Effector memory CD8-positive, alpha-beta T cell (primary cell): ENCODE results near the gene AFG1L.
A peak's percentile ranks its signal among the peaks of the same experiment; 100 is the strongest.

Experiments used
- ATAC-seq: fragments of 150-1000 bp; cut with Tn5 transposase; replicated peaks from 2 replicates; pipeline ENCODE4 v1.10.0; 2021; ENCODE audit warnings: mild to moderate bottlenecking, moderate library complexity
- DNase-seq, 3 experiments: peaks; one replicate each; pipeline ENCODE4 v3.0.0; 2021
- H3K27ac Mint-ChIP-seq, 2 donors: one replicate each; pipeline ENCODE4 v1.8.0; 2022; ENCODE audit warnings: mild to moderate bottlenecking in 2 of 2, mixed read lengths in 2 of 2, moderate library complexity in 2 of 2
- H3K27me3 Mint-ChIP-seq, 2 donors: one replicate each; pipeline ENCODE4 v1.8.0; 2022; ENCODE audit warnings: mixed read lengths in 2 of 2
- H3K36me3 Mint-ChIP-seq: one replicate; pipeline ENCODE4 v1.8.0; 2022; ENCODE audit warnings: mild to moderate bottlenecking, moderate library complexity, mixed read lengths; ENCODE audit not compliant: insufficient read depth
- H3K4me1 Mint-ChIP-seq, 2 donors: one replicate each; pipeline ENCODE4 v1.8.0; 2022; ENCODE audit warnings: low read depth in 2 of 2, mixed read lengths in 2 of 2
- H3K4me3 Mint-ChIP-seq, 2 donors: one replicate each; pipeline ENCODE4 v1.8.0; 2022; ENCODE audit warnings: mild to moderate bottlenecking in 2 of 2, mixed read lengths in 2 of 2, moderate library complexity in 2 of 2
- H3K9me3 Mint-ChIP-seq, 2 donors: one replicate each; pipeline ENCODE4 v1.8.0; 2022; ENCODE audit warnings: mixed read lengths in 2 of 2

Gene AFG1L

DNA sequence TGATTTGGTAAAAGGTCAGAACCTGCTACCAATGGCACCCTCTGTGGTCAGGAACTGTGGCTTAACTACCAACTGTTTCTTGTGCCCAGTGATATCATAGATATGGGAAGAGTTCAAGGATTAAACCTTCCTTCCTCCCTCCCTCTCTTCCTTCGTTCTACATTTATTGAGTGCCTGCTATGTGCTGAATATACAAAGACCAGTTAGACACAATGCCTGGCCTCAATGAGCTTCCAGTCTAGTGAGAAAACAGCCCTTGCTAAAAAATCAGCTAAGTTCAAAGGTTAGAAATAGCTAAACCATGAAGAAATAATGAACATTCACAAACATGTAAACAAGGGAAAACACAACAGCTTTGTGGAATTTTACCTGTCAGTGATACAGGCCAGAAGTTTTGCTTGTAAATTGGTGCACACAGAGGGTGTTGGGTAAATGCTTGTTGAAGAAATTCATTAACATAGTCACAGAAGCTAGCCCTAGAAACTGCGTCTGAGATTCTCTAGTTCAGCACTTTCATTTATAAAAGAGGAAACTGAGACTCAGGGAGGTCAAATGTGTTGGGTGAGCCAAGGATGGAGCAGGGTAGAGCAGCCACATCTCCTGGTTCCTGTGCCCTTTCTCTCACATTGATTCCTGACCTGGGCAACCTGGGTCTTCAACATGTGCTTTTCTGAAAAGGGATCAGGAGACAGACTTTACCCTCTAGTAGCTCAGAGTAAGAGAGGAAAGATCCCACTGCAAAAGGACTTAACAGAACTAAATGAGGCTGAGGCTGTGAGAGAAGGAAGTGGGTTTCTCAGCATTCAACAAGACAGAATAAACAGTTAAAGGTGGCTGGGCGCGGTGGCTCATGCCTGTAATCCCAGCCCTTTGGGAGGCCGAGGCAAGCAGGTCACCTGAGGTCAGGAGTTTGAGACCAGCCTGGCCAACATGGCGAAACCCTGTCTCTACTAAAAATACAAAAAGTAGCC, 251.5 kb downstream of the AFG1L start:
- Mint-ChIP-seq H3K27me3 (no peaks in the 10 kb centered on the region), H3K36me3 (no peaks in the 10 kb centered on the region), H3K27ac (peak overlapping the region; percentile 83 to 84), H3K4me3 (peak overlapping the region; percentile 42 to 51), H3K9me3 (no peaks in the 10 kb centered on the region), H3K4me1 (peaks cover 21 to 31% of the 10 kb centered on the region in 2 donors)
- DNase-seq (no peak), ATAC-seq (no peak)

GRCh38 chr6:108549241-108549640, 254.4 kb downstream of the AFG1L start:
- H3K4me3 Mint-ChIP-seq: no peak overlapping the region
- H3K36me3 Mint-ChIP-seq: no peaks in the 10 kb centered on the region
- H3K9me3 Mint-ChIP-seq: no peaks in the 10 kb centered on the region
- ATAC-seq: no peak
- H3K4me1 Mint-ChIP-seq: peaks cover 13 to 17% of the 10 kb centered on the region in 2 donors
- no peaks in the 10 kb centered on the region for H3K27me3 Mint-ChIP-seq
- DNase-seq: no peak
- H3K27ac Mint-ChIP-seq: no peak overlapping the region

DNA sequence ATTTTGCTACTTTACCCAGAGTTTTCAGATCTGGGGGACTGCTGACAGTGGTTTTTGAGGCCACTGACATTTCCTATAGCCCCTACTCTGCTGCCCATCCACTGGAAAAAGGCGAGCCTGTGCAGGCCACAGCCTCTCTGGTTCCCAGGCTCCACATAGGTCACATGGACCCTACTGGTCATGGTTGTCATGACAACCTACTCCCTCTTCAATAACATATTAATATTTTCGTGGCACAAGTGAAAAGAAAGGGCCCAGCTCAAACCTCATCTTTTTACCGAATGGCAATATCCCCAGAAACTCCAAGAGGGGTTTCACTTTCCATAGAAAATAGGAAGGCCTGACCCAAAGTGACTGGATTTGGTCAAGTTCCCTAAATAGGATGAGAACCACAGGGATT, 254.9 kb downstream of the AFG1L start:
- no peak for DNase-seq

DNA sequence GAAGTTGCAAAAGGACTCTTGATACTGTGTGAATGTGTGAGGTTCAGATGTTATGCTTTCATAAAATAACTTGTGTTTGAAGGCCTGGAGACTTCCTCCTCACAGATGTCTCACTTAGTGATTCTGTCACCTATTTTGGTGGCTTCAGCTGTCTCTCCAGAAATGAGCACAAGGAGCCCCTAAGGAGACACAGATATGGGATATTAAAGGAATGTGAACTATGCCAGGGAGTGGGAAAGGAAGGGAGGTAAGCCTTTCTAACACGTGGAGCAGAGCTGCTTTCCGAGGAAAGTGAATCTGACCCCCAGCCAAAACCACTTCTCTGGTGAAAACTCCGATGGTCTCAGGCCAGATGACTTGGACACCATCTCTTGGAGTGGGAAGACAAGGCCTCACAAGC, 255.4 kb downstream of the AFG1L start:
- Mint-ChIP-seq H3K4me1 (peaks cover 13 to 17% of the 10 kb centered on the region in 2 donors), H3K27me3 (no peaks in the 10 kb centered on the region), H3K27ac (no peak overlapping the region), H3K36me3 (no peaks in the 10 kb centered on the region), H3K4me3 (no peak overlapping the region), H3K9me3 (no peaks in the 10 kb centered on the region)
- DNase-seq: no peak
- no peak for ATAC-seq

More for the DNA sequence above, 254.9 kb downstream of the AFG1L start:
- Mint-ChIP-seq H3K4me1 (peaks cover 13 to 17% of the 10 kb centered on the region in 2 donors), H3K36me3 (no peaks in the 10 kb centered on the region), H3K27me3 (no peaks in the 10 kb centered on the region), H3K9me3 (no peaks in the 10 kb centered on the region), H3K4me3 (no peak overlapping the region), H3K27ac (no peak overlapping the region)
- no peak for ATAC-seq

- H3K9me3 Mint-ChIP-seq: no peaks in the 10 kb centered on the region
- no peaks in the 10 kb centered on the region for H3K27me3 Mint-ChIP-seq
- H3K4me3 Mint-ChIP-seq: no peak overlapping the region
- H3K36me3 Mint-ChIP-seq: peaks cover 27% of the 10 kb centered on the region
- no peak for DNase-seq
- H3K4me1 Mint-ChIP-seq: no peaks in the 10 kb centered on the region
- no peak for ATAC-seq
- H3K27ac Mint-ChIP-seq: no peak overlapping the region
Measured at GRCh38 chr6:108555399-108556052, 260.7 kb downstream of the AFG1L start.

DNA sequence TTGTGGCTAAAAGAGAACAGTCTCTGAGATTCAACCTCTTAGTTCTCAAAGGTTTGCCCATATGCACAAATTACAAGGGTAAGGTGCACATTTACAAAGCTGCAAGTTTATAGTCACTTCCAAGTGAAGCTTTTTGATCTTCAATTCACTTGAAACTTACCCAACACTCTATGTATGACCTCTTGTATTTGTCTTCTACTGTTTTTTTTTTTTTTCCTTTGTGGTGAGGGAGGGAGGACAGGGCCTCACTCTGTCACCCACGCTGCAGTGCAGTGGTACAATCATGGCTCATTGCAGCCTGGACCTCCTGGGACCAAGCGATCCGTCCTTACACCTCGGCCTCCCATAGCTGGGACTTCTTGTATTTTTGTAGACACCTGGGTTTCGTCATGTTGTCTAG, 261.4 kb downstream of the AFG1L start:
- H3K36me3 Mint-ChIP-seq: peaks cover 32% of the 10 kb centered on the region
- H3K9me3 Mint-ChIP-seq: no peaks in the 10 kb centered on the region
- no peak overlapping the region for H3K27ac Mint-ChIP-seq
- no peak for ATAC-seq
- no peaks in the 10 kb centered on the region for H3K27me3 Mint-ChIP-seq
- H3K4me1 Mint-ChIP-seq: no peaks in the 10 kb centered on the region
- no peak for DNase-seq
- H3K4me3 Mint-ChIP-seq: peak overlapping the region; percentile 87 to 90

DNA sequence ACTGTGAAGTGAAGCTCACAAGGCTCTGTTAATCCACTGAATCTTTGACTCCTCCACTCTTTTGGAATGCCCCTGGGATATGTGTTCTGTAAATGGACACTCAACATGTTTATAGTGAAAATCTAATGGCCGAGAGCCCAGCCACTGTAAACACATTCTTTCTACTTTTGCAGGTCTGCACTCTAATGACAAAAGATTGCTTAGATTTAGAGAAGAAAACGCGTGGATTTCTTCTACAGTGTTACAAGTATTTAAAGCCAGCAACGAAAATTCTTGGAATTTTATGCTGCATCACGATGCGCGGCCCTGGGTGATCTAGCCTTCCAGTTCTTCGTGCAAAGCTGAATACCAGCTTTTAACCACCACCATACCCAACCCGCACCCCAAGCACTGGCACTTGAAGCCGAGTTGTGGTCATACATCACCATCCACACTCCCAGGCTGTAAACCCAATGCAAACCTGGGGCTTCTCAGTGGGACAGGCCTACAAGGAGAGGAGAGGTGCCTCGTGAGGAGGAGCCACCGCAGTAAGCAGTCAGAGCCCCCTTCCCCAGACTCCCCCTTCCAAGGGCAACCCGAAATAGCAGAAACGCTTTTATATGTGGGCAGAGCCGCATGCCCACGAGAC, 262.1 kb downstream of the AFG1L start:
- Mint-ChIP-seq H3K27ac (peak overlapping the region; percentile 97 to 98), H3K36me3 (peaks cover 37% of the 10 kb centered on the region), H3K4me3 (peak overlapping the region; percentile 87 to 90), H3K4me1 (peaks cover 3 to 4% of the 10 kb centered on the region in 2 donors), H3K27me3 (no peaks in the 10 kb centered on the region), H3K9me3 (no peaks in the 10 kb centered on the region)
- DNase-seq (no peak), ATAC-seq (no peak)

DNA sequence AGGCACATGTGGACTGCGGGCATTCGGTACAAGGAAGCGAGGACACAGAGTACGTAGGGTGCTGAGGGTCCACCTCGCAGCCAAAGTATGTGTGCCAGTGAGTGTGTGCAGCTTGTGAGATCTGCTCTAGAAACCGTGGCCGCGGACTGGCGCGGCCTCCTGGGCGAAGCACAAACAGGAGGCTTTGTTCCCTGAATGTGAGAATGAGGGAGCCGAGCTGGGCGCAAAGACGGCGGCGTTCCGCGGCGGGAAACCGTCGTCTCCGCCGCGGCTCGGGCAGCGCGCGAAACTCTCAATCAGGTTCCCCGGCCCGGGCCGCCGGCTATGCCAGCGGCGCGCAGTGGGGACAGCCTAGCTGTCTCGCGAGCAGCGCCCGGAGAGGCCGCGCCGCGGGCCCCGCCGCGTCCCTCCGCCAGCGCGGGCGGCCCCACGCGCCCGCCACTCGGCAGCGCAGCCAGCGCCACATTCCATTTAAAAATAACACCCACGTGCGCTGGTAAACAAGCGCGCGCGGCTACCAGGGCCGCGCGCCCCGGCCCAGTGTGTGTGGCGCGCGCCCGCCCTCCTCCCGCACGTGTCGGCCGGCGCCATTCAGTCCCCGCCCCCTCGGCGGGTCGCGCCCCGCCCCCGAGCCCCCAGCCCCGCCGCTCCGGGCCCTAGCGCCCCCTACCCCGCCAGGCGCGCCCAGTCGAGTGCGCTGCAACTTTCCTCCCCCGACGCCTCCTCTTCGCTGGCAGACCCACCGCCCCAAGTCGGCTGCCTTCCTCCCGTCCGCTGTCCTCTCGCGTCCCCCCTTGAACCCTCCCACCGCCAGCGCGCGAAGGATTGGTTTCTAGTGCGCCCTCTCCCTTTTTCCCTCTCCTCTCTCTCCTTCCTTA, 262.9 kb downstream of the AFG1L start:
- ATAC-seq (peak; percentile 41), DNase-seq (peak; percentile 20 to 73 (median 69))
- peaks cover 10 to 11% of the 10 kb centered on the region in 2 donors for H3K4me1 Mint-ChIP-seq
- H3K4me3 Mint-ChIP-seq: peak overlapping the region; percentile 87 to 90
- peaks cover 45% of the 10 kb centered on the region for H3K36me3 Mint-ChIP-seq
- peak overlapping the region; percentile 97 to 98 for H3K27ac Mint-ChIP-seq
- no peaks in the 10 kb centered on the region for H3K27me3 Mint-ChIP-seq
- no peaks in the 10 kb centered on the region for H3K9me3 Mint-ChIP-seq

GRCh38 chr6:108558372-108559096, 263.7 kb downstream of the AFG1L start:
- Mint-ChIP-seq H3K27me3 (no peaks in the 10 kb centered on the region), H3K36me3 (peaks cover 46% of the 10 kb centered on the region), H3K9me3 (no peaks in the 10 kb centered on the region), H3K4me3 (peak overlapping the region; percentile 87 to 90), H3K4me1 (peaks cover 18% of the 10 kb centered on the region in 2 donors), H3K27ac (peak overlapping the region; percentile 97 to 98)
- DNase-seq (peak; percentile 95 to 96 (median 96)), ATAC-seq (peak; percentile 63)

DNA sequence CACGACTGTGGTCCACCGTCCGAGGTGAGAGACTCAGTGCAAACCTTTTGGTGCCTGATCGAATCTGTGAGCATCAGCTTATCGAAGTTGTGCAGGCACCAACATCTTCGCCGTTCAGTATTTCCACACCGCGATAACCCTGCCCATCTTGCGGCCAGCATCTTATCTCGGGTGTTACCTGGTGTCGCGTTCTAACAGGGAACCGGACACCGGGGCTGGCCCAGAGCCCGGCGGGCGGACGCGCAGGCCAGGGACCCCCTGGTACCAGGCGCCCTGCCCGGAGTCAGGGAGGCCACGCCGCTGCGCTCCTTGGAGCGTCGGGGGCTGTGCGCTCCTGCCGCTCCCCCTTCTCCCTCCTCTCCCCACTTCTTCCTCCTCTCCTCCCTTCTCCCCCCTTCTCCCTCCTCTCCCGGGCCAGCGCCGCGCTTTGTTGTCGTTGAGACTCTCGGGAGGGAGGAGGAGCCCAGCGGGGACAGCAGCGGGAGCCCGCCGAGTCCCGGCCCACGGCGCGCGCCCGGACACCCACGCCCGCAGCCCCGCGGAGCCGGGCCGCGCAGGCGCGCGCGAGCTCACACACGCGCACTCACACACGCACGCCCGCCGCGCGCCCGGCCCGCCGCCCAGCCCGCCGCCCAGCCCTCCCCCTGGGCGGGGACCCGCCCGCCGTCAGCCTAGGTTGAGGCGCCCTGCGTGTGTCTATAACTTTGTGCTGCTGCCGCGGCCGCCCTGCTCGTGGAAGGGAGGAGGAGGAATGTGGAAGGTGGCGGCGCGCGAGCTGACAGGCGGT, 264.4 kb downstream of the AFG1L start:
- Mint-ChIP-seq H3K36me3 (peaks cover 50% of the 10 kb centered on the region), H3K4me3 (peak overlapping the region; percentile 87 to 90), H3K27ac (peak overlapping the region; percentile 97 to 98), H3K9me3 (no peaks in the 10 kb centered on the region), H3K4me1 (peaks cover 22% of the 10 kb centered on the region in 2 donors), H3K27me3 (no peaks in the 10 kb centered on the region)
- ATAC-seq (peak; percentile 58), DNase-seq (peak; percentile 86 to 87 (median 87))

GRCh38 chr6:108559884-108560462, 265.1 kb downstream of the AFG1L start:
- Mint-ChIP-seq H3K9me3 (no peaks in the 10 kb centered on the region), H3K4me3 (peak overlapping the region; percentile 87 to 90), H3K36me3 (peaks cover 51% of the 10 kb centered on the region), H3K4me1 (peaks cover 26 to 29% of the 10 kb centered on the region in 2 donors), H3K27me3 (no peaks in the 10 kb centered on the region), H3K27ac (peak overlapping the region; percentile 97 to 98)
- DNase-seq (peak in 1 of 3 experiments; percentile 27), ATAC-seq (no peak)
